Natural killer cell (primary cell): ENCODE measurements around the gene ARSG. TPM values are rescaled to one million over a fixed set of nuclear protein-coding genes. Genes with fewer than 3 reads are reported as not detected.

ENCODE experiments used
- ATAC-seq, 3 donors: fragments of 150-1000 bp in 2 of 3; fragments of 200-7000 bp in 1 of 3; cut with Tn5 transposase; 1 replicate in 1 of 3; 2 replicates in 2 of 3; pipeline ENCODE4 v1.10.0; 2021; ENCODE audit warnings: mild to moderate bottlenecking in 2 of 3, moderate library complexity in 2 of 3
- DNase-seq, 2 donors: peaks; one replicate each; pipeline versions ENCODE4 v3.0.0 to v3.0.0-alpha.2; 2013 to 2021; ENCODE audit warnings: mixed read lengths in 1 of 2
- H3K27ac ChIP-seq: one replicate; pipeline ENCODE4 v1.5.1; 2013; ENCODE audit warnings: mild to moderate bottlenecking, low read length
- H3K27me3 ChIP-seq: one replicate; pipeline ENCODE4 v1.6.1; 2013; ENCODE audit warnings: low read length; ENCODE audit not compliant: control insufficient read depth, insufficient read depth
- H3K36me3 ChIP-seq: one replicate; pipeline ENCODE4 v1.6.1; 2013; ENCODE audit warnings: low read length; ENCODE audit not compliant: control insufficient read depth, insufficient read depth
- H3K4me1 ChIP-seq: one replicate; pipeline ENCODE4 v1.6.1; 2013; ENCODE audit warnings: low read length; ENCODE audit not compliant: control insufficient read depth, insufficient read depth
- H3K4me3 ChIP-seq: one replicate; pipeline ENCODE4 v1.5.1; 2013; ENCODE audit warnings: low read length
- H3K9me3 ChIP-seq: one replicate; pipeline ENCODE4 v1.6.1; 2013; ENCODE audit warnings: low read length; ENCODE audit not compliant: control insufficient read depth, insufficient read depth
- H3K27ac Mint-ChIP-seq, 2 donors: one replicate each; pipeline ENCODE4 v1.8.0; 2022; ENCODE audit warnings: mild to moderate bottlenecking in 2 of 2, mixed read lengths in 2 of 2, moderate library complexity in 1 of 2
- H3K27me3 Mint-ChIP-seq, 2 donors: one replicate each; pipeline ENCODE4 v1.8.0; 2022; ENCODE audit warnings: low read depth in 2 of 2, mixed read lengths in 2 of 2
- H3K36me3 Mint-ChIP-seq: one replicate; pipeline ENCODE4 v1.8.0; 2022; ENCODE audit warnings: mixed read lengths
- H3K4me1 Mint-ChIP-seq, 2 donors: one replicate each; pipeline ENCODE4 v1.8.0; 2022; ENCODE audit warnings: mixed read lengths in 2 of 2
- H3K4me3 Mint-ChIP-seq: one replicate; pipeline ENCODE4 v1.8.0; 2022; ENCODE audit warnings: mild to moderate bottlenecking, moderate library complexity, mixed read lengths
- H3K9me3 Mint-ChIP-seq, 2 donors: one replicate each; pipeline ENCODE4 v1.8.0; 2022; ENCODE audit warnings: mixed read lengths in 2 of 2
- WGBS: methylation state at CpG from one replicate; pipeline ENCODE4 v1.1.7; 2013; ENCODE audit warnings: missing lambda C conversion rate; ENCODE audit not compliant: insufficient coverage; 5-methylcytosine and 5-hydroxymethylcytosine counted together
- intact Hi-C: fragments of 100-400 bp; cut with micrococcal nuclease; formaldehyde crosslinking; loops from one replicate; pipeline ENCODE4 v1.14.2; 2022
- total RNA-seq, 4 donors: library from RNA; stranded (reverse); fragments of 120-200 nt in 1 of 4; gene quantifications; one replicate each; pipeline versions ENCODE4 v1.2.3 to v1.2.4, GENCODE V29; 2013 to 2022
- TF ChIP-seq, protein P1 (sequence below): fragments of 200-600 bp; IDR thresholded peaks from one replicate; pipeline ENCODE4 v1.8.0; 2022; ENCODE audit warnings: antibody characterized with exemption

ARSG gene
- total RNA-seq, 3 donors from 2014 or later (not counting 1 experiment from before 2014, with no cell fraction given): 34.8 to 52.3 (median 39.3) TPM

DNA sequence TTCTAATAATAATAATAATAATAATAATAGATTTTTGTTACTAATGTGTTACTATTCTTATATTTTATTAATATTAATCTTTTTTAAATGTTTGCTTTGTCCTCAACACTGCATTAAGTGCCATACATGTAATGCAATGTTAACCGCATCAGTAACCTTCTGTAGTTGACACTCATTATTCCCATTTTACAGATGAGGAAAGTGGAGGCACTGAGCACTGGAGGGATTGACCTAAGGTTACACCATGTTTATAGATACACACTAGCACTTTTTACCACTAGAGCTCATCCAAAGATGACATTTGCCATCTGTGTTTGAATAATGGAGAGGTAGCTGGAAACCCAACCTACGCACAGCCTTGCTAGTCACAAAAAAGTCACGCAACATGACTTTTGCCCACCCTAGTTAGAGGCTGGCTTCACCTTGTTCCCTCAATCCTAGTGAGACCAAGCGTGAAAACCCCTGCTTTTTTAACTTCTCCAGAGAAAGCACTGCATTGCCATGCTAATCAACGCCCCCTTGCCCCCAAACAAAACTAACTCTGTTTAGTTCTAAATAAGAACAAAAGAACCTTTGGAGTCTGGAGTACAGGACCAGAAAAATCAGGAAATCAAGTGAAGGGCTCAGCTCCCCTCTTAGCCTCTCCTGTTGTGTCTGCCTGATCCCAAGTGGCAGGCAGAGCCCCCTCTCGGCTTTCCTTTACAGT lies 2.3 kb downstream of the ARSG start:
- DNase-seq: no peak
- WGBS: 97% methylated on average over 5 of the region's 6 CpGs
- Mint-ChIP-seq H3K27me3 (no peaks in the 10 kb centered on the region), H3K36me3 (no peaks in the 10 kb centered on the region), H3K4me1 (peaks cover 69 to 73% of the 10 kb centered on the region in 2 donors), H3K27ac (peak overlapping the region; percentile 54 to 99), H3K4me3 (peak overlapping the region; percentile 57), H3K9me3 (no peaks in the 10 kb centered on the region)
- no peak for ATAC-seq
- Histone ChIP-seq H3K27ac (peak overlapping the region; percentile 19), H3K4me1 (peaks cover 74% of the 10 kb centered on the region), H3K36me3 (no peaks in the 10 kb centered on the region), H3K27me3 (no peaks in the 10 kb centered on the region), H3K4me3 (no peak overlapping the region), H3K9me3 (no peaks in the 10 kb centered on the region)
- intact Hi-C loops: loop anchor here (5.0 to 10.0 kb wide), 2 partner anchors 46 to 141 kb away; partner anchors contain the start of gene AMZ2
- TF ChIP-seq, protein P1, sequence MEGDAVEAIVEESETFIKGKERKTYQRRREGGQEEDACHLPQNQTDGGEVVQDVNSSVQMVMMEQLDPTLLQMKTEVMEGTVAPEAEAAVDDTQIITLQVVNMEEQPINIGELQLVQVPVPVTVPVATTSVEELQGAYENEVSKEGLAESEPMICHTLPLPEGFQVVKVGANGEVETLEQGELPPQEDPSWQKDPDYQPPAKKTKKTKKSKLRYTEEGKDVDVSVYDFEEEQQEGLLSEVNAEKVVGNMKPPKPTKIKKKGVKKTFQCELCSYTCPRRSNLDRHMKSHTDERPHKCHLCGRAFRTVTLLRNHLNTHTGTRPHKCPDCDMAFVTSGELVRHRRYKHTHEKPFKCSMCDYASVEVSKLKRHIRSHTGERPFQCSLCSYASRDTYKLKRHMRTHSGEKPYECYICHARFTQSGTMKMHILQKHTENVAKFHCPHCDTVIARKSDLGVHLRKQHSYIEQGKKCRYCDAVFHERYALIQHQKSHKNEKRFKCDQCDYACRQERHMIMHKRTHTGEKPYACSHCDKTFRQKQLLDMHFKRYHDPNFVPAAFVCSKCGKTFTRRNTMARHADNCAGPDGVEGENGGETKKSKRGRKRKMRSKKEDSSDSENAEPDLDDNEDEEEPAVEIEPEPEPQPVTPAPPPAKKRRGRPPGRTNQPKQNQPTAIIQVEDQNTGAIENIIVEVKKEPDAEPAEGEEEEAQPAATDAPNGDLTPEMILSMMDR: no peak

DNA sequence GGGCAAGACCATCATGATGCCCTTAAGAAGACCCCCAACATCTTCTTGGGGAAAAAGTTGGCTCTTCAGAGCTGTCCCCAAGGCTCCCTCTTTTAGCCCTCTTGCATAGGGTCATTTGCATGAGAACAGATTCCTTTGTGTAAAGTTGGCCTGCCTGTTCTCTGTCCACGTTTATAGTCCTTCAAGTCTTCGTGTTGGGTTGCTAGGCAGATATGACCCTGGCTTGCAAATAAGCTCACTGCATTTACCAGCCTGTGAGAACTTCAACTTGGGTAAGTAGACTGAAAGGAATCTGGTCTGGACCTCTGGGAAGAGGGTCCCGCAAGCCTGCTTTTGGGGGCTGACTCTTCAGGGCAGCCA lies 2.9 kb downstream of the ARSG start:
- no peak overlapping the region for H3K27ac ChIP-seq
- 93% methylated on average over 3 of the region's 3 CpGs for WGBS
- TF ChIP-seq, protein P1: no peak
- no peak overlapping the region for H3K4me3 ChIP-seq
- peaks cover 64 to 68% of the 10 kb centered on the region in 2 donors for H3K4me1 Mint-ChIP-seq
- ATAC-seq: no peak
- DNase-seq: no peak
- no peaks in the 10 kb centered on the region for H3K9me3 Mint-ChIP-seq
- H3K9me3 ChIP-seq: no peaks in the 10 kb centered on the region
- H3K4me1 ChIP-seq: peaks cover 69% of the 10 kb centered on the region
- H3K36me3 Mint-ChIP-seq: no peaks in the 10 kb centered on the region
- H3K27me3 ChIP-seq: no peaks in the 10 kb centered on the region
- intact Hi-C loops: loop anchor here (5.0 to 10.0 kb wide), 2 partner anchors 47 to 141 kb away; partner anchors contain the start of gene AMZ2
- peak overlapping the region; percentile 54 to 99 for H3K27ac Mint-ChIP-seq
- H3K4me3 Mint-ChIP-seq: peak overlapping the region; percentile 57
- no peaks in the 10 kb centered on the region for H3K27me3 Mint-ChIP-seq
- no peaks in the 10 kb centered on the region for H3K36me3 ChIP-seq

DNA sequence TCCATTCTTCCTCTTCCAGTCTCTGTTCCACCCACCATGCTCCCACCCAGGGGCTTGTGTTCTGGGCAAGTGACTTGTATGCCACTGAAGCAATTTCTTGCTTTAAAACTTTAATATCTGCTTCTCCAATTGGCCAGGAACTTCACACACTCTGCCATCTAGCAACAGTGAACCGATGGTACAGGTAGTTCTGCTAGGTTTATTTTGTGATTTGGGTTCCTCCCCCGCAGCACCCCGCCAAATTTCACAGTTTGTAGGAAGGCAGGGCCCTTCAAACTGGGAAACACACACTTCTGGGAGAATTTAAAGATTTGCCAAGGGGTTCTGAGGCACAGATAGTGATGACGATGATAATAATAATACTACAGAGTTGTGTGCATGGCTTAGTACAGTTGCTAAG lies 3.3 kb downstream of the ARSG start:
- DNase-seq (no peak), ATAC-seq (no peak)
- Mint-ChIP-seq H3K9me3 (no peaks in the 10 kb centered on the region), H3K4me3 (peak overlapping the region; percentile 69), H3K27ac (peak overlapping the region; percentile 54 to 99), H3K36me3 (no peaks in the 10 kb centered on the region), H3K4me1 (peaks cover 63% of the 10 kb centered on the region in 2 donors), H3K27me3 (no peaks in the 10 kb centered on the region)
- no peak overlapping the region for H3K27ac ChIP-seq
- H3K36me3 ChIP-seq: no peaks in the 10 kb centered on the region
- H3K9me3 ChIP-seq: no peaks in the 10 kb centered on the region
- no peaks in the 10 kb centered on the region for H3K27me3 ChIP-seq
- intact Hi-C loops: loop anchor here (5.0 to 10.0 kb wide), 2 partner anchors 47 to 140 kb away; partner anchors contain the start of gene AMZ2
- TF ChIP-seq, protein P1: no peak
- H3K4me1 ChIP-seq: peaks cover 65% of the 10 kb centered on the region
- no peak overlapping the region for H3K4me3 ChIP-seq
- WGBS: 97% methylated on average over 4 of the region's 4 CpGs
